GM19468 (cell line): Measurements from ENCODE around the gene RGS16.
A peak's percentile ranks its signal among the peaks of the same experiment; 100 is the strongest.
"Not testable (repeated sequence)": the region's sequence is repeated elsewhere in the genome, so short reads cannot be mapped to it uniquely, and the experiment has no call there.

Experiments used
- ATAC-seq: cut with Tn5 transposase; IDR thresholded peaks from one replicate; pipeline ENCODE4 v1.9.1; 2021; ENCODE audit warnings: mild to moderate bottlenecking, moderate library complexity, moderate number of reproducible peaks; ENCODE audit not compliant: unreplicated experiment; ENCODE audit errors: extremely low read depth

RGS16 gene, protein sequence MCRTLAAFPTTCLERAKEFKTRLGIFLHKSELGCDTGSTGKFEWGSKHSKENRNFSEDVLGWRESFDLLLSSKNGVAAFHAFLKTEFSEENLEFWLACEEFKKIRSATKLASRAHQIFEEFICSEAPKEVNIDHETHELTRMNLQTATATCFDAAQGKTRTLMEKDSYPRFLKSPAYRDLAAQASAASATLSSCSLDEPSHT

DNA sequence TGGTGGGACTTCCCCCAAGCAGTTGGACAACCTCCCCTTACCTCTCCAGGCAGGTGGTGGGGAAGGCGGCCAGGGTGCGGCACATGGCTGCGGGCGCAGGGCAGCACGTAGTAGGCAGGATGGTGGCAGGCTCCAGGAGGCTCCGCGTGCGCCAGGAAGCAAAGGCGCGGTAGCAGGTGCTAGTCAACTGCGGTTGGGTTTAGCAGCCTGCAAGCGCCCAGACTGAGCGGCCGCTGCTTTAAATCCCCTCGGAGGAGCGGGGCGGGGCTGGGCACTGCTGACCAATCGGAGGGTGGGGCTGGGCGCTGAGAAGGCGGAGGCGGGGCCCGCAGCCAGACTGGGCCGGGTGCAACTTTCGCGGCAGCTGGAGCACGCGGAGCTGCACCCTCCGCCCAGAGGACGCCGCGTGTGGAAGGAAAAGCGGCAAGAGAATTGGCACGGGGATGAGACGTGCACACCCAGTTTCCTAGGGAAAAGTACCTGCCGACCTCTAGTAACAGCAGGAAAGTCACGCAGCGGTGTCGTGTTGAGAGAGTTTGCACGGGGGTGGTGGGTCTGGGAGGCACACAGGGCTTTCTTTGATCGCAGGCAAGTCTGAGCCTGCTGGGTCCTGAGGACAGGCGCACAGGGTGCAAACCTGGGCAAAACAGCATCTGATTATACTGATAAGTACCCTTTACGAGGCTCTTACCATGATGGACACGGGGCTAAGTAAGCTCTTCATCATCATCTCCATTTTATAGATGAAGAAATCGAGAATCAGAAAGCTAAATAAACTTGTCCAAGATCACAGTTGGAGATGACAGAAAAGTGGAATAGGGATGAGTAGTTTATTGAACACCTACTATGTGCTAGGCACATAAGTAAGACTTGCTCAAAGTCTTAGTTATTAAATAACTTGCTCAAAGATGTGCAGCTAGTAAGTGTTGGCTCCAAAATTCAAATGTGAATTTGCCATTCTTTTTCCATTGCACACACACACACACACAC, at the start of gene RGS16:
RGS16 (minus strand) TSS at position 215 of the 990 bp plus-strand sequence; CDS start at position 85, 130 bp downstream.
- ATAC-seq: peak; percentile 74

GRCh38 chr1:182653986-182654385, 49.8 kb upstream of the RGS16 start:
- no peak for ATAC-seq

GRCh38 chr1:182652933-182653332, 48.7 kb upstream of the RGS16 start:
- ATAC-seq: no peak

- no peak for ATAC-seq
Measured at GRCh38 chr1:182651339-182651724, 47.1 kb upstream of the RGS16 start.

GRCh38 chr1:182650678-182651338, 46.6 kb upstream of the RGS16 start:
- no peak for ATAC-seq

DNA sequence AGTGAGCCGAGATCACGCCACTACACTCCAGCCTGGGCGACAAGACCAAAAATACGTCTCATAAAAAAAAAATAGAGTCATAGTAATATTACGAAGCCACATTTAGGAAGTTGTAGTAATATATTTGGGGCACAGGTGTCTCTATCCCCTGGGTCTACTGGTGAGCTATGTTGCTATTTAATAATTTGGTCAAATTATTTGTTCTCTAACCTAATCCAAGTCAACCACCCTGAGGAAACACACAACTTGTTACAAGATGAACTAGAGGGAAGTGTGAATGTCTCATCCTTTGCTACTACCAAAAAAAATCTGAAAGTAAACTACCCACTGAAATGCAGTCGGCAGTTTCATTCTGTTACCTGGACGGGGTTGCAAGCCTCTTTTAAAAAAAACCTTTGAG, 44.9 kb upstream of the RGS16 start:
- no peak for ATAC-seq

DNA sequence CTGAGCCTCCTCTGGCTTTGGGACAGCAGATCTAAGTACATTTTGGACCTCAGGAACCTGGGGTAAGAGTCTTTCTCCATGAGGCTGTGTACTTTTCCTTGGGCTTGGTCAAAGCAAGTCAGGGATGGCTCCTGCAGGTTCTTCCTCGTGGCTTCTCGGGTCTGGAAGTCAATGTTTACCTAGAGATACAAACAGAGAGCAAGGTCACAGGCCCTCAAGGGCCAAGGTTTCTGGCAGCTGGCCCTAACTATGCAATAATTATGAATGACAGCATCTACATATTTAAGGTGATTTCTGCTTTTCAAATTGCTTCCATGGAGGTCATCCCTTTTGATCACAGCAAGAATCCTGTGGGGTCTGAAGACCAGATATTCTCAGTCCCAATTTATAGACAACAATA, 42.5 kb upstream of the RGS16 start:
- ATAC-seq: no peak

- no peak for ATAC-seq
Measured at GRCh38 chr1:182644886-182645285, 40.7 kb upstream of the RGS16 start.

- ATAC-seq: no peak
Measured at GRCh38 chr1:182643699-182644098, 39.5 kb upstream of the RGS16 start.

DNA sequence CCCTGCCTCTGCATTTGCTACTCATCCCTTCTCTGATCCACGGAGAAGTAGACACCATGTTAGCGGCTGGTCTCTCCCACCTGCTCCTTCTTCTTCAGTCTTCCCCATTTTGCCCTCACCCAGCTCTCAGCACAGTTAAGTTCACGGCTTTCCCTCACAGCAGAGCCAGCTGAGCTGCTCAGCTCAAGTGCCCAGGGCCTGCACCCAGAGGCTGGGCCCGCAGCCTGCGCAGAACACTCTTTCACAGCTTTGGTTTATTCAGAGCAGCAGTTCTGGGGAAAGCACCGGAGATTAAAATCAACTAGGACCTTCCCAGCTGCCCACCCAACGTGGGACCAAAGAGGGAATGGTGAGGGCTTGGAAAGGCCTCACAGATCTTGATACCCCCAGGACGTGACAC, 38.3 kb upstream of the RGS16 start:
- ATAC-seq: no peak

DNA sequence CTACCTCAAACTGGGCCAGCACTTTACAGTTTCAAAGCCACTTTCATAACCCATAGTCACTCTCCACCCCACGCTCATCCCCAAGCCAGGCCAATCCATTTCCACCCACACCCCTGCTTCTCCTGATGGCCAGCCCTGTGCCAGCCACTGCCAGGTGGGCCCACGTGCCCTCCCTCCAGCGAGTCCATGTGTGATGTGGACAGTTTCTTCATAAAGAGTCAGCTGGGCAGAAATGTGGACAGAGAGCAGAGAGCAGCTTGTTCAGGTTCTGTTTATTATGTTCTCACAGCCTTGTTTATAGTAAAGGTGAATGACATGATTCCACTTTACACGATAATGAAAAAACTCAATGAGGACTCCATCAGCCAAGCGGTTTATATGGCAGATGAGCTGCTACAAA, 37.4 kb upstream of the RGS16 start:
- no peak for ATAC-seq

GRCh38 chr1:182639330-182639729, 35.1 kb upstream of the RGS16 start:
- ATAC-seq: no peak

DNA sequence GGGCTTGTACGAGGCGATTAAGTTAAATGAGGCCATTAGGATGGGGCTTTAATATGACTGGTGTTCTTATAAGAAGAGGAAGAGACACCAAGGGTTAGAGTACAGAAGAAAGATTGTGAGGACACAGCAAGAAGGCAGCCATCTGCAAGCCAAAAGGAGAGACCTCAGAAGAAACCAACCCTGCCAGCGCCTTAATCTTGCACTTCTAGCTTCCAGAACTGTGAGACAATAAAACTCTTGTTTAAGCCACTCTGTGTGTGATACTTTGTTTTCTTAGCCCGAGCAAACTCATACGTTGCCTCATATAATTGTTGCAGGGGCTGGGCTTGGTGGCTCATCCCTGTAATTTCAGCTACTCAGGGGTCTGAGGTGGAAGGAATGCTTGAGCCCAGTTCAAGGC, 33.6 kb upstream of the RGS16 start:
- no peak for ATAC-seq

- no peak for ATAC-seq
Measured at GRCh38 chr1:182635871-182636270, 31.7 kb upstream of the RGS16 start.

DNA sequence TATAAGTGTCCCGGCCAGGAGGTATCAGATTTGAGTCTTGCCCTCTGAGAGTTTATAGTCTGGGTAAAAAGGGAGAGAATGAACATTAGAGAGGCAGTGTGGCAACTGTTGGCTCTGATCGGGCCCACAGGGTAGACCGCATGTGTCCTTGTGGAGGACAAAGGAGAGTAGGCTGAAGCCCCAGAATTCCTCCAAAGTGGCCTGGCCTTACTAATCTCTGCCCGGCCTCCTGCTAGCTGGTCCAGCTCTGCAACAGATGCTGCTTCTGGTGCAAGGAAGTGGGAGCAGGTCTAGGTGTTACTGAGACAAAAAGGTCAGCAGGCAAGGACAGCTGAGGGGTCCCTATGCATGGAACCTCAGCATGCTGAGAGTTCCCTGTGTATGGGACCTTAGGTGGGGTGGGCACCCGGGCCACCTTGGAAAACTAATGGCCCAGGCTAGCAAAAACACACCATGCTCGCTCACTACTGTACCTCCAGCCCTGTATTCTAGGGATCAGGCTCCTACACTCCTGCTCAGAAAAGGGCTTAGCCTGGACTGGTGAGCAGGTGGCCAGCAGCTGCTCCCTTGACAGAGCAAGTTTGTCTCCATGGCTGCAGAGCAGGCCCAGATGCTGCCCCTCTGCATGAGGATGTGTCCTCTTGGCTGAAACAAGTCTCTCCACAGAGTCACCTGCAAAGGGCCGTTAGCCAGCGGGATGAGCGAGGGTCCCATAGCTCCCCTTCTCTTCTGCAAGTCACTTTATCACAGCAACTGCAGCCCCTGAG, 30.3 kb upstream of the RGS16 start:
- ATAC-seq: no peak

- ATAC-seq: peak; percentile 27
Measured at GRCh38 chr1:182633657-182634281, 29.6 kb upstream of the RGS16 start.

GRCh38 chr1:182633031-182633430, 28.8 kb upstream of the RGS16 start:
- ATAC-seq: no peak

DNA sequence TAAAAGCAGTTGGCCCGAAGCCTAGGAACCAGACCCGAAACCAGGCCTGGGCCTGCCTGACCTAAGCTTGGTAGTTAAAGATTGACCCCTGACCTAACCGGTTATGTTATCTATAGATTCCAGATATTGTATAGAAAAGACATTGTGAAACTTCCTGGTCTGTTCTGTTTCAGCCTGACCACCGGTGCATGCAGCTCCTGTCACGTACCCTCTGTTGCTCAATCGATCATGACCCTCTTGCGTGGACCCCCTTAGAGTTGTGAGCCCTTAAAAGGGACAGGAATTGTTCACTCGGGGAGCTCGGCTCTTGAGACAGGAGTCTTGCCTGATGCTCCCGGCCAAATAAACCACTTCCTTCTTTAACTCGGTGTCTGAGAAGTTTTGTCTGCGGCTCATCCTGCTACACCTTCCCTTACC, 28.3 kb upstream of the RGS16 start:
- ATAC-seq: not testable (repeated sequence)

DNA sequence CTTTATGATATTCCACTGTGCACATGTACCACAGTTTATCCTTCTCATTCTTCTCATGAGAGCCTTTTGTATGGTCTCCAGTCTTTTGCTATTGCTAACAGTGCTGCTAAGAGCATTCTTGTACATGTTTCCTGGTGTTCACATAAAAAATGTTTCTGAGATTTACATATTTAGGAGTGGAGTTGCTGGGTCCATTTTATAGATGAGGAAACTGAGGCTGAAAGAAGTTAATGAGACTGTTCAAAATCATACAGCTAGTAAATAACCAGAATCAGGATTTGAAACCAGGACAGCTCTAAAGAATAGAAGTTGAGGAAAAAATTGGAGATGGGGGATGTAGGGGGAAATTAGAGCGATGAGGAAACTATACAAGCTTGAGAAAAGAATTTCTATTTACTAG, 27.8 kb upstream of the RGS16 start:
- no peak for ATAC-seq
